Measurements from ENCODE around the gene UNC93A.
"Not testable (repeated sequence)": the region's sequence is repeated elsewhere in the genome, so short reads cannot be mapped to it uniquely, and the experiment has no call there.

UNC93A gene

GRCh38 chr6:167285077-167285770, 5.9 kb upstream of the UNC93A start:
- no peak for DNase-seq (ENCODE audit: low spot score)
- in situ Hi-C loops (cut with MboI; ENCODE audit: low pct_unique_long_range_greater_than_20kb, low sequenced_read_pairs, unreplicated experiment): no loop called here
- TF ChIP-seq CTCF (IDR thresholded peaks at IDR 0.05; ENCODE audit: extremely low read depth, insufficient read depth, missing control alignments): no peak

DNA sequence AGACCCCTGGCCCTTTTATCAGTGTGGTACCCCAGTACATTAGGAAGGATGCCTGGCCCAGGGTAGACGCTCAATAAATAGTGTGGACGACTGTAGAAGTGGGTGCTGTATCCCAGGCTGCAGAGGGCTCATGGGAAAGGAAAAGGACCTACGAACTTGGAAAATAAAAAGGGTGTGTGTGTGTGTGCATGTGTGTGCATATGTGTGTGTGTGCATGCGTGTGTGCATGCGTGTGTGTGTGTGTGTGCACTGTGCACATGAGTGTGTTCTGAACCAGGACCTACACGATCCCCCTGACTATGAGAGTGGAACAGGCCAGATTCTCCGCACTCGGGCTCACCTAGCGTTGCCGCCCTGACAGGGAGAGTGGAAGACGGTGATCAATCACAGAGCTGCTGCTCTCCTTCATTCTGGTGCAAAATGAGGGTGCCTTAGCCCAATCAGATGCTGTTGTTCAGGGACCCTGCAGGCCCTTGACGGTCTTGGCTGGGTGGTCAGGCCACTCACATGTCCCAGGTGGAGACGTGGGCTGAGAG, 3.5 kb upstream of the UNC93A start:
- TF ChIP-seq CTCF (IDR thresholded peaks at IDR 0.05; ENCODE audit: extremely low read depth, insufficient read depth, missing control alignments): no peak
- in situ Hi-C loops (cut with MboI; ENCODE audit: low pct_unique_long_range_greater_than_20kb, low sequenced_read_pairs, unreplicated experiment): no loop called here
- no peak for DNase-seq (ENCODE audit: low spot score)

DNA sequence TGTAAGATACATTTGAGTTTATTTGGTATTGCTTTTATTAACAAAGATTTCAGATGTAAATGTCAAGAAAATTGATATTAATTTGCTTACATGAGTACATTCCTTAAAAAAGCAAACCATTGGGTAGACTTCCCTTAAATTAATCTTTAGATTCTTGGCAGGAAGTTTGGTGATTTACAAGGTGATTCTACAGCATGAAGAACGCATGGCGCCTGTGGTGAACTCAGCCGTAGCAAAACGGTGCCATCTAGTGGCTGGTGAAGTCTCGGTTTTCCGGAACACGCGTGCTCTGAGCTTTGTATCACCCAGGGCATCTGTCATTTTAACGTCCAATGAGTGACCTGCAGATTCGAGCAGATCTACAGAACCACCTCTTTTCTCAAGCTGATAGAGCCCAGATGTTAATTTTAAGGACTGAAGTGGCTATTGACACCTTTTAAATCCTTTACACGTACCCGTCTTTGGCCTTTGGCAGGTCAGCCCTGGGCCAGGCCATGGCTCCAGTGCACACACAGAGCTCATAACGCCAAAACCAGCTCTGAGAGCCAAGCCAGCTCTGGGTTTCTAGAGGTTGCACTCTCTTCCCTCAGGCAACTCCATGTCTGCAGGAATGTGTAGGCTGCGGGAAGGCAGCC, 2.4 kb upstream of the UNC93A start:
- in situ Hi-C loops (cut with MboI; ENCODE audit: low pct_unique_long_range_greater_than_20kb, low sequenced_read_pairs, unreplicated experiment); DNase-seq (ENCODE audit: low spot score): not testable (repeated sequence)
- TF ChIP-seq CTCF (IDR thresholded peaks at IDR 0.05; ENCODE audit: extremely low read depth, insufficient read depth, missing control alignments): peak; percentile 39

DNA sequence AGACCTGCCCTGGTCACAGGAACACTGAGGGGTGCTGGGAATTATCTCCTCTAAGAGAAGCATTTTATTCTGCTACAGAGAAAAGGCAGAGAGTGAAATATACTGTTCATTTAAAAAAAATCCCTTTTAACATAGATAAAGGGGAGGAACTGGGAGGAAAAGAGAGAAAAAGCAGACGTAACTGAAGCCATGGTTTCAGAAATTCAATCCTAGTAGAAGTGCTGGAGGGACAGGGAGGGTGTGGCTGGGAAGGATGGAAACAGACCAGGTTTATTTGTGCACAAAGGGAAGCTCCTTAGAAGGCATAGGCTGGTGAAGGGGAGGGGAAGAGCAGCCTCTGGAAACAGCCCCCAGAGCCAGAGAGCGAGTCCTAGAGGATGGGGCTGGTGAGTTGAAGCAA, 1.8 kb upstream of the UNC93A start:
- DNase-seq (ENCODE audit: low spot score); in situ Hi-C loops (cut with MboI; ENCODE audit: low pct_unique_long_range_greater_than_20kb, low sequenced_read_pairs, unreplicated experiment): not testable (repeated sequence)

DNA sequence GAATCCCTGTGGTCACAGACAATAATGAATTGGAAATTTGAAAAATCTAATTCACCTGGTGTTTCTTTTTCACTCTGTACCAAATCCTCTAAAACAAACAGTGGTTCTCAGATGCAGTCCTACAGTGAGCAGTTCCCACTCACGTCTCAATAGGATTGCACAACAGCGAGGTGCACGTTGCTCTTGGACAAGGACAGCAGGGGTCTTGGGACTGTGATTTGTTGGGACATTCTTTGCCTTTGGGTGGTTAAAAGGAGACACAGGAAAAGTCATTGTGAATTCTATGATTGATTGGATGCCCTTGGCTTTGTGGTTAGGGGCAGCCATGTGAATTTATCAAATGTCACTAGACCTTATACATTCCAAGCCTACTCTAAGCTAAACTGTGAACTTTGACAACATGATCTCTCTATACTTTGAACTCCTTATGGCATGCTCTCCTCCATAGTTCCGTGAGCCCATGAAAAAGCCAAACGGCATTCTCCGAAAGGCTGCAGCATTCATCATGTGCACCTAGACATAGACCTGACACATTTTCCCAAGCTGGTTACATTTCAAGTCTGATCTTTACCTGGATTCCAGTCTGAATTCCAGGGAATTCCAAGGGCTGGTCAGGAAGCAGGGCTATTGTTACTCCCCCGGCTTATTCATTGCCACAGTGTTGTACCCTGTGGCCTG, 647 bp downstream of the UNC93A start:
- TF ChIP-seq CTCF (IDR thresholded peaks at IDR 0.05; ENCODE audit: extremely low read depth, insufficient read depth, missing control alignments): no peak
- in situ Hi-C loops (cut with MboI; ENCODE audit: low pct_unique_long_range_greater_than_20kb, low sequenced_read_pairs, unreplicated experiment): no loop called here

GRCh38 chr6:167292301-167293087, 1.4 kb downstream of the UNC93A start:
- in situ Hi-C loops (cut with MboI; ENCODE audit: low pct_unique_long_range_greater_than_20kb, low sequenced_read_pairs, unreplicated experiment): no loop called here
- TF ChIP-seq CTCF (IDR thresholded peaks at IDR 0.05; ENCODE audit: extremely low read depth, insufficient read depth, missing control alignments): no peak
- no peak for DNase-seq (ENCODE audit: low spot score)

More for the DNA sequence above, 647 bp downstream of the UNC93A start:
- DNase-seq (ENCODE audit: low spot score): no peak

All from GM13977 (cell line).